ENCODE results near the gene PSMB7.

PSMB7 gene

DNA sequence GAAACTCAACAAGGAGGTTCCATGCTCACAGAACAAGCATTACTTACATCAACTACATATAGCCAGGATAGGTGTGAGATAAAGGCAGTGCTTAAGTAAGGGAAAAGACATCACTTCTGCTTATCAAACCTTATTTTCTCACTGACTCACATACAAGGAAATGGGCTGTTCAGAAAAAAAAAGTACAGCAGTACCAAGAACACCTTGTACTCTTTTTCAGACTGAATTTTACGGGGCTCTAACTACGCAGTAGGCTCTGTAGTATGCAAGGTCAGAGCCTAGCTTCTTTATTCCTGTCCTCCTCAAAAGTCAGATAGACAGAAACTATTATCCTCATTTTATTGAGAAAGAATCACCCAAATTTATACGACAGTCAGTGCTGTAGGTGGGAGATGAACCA lies 5.8 kb downstream of the PSMB7 start:
- FAIRE-seq, result no peak

GRCh38 chr9:124403246-124403645 lies 12.0 kb downstream of the PSMB7 start:
- FAIRE-seq, result no peak

DNA sequence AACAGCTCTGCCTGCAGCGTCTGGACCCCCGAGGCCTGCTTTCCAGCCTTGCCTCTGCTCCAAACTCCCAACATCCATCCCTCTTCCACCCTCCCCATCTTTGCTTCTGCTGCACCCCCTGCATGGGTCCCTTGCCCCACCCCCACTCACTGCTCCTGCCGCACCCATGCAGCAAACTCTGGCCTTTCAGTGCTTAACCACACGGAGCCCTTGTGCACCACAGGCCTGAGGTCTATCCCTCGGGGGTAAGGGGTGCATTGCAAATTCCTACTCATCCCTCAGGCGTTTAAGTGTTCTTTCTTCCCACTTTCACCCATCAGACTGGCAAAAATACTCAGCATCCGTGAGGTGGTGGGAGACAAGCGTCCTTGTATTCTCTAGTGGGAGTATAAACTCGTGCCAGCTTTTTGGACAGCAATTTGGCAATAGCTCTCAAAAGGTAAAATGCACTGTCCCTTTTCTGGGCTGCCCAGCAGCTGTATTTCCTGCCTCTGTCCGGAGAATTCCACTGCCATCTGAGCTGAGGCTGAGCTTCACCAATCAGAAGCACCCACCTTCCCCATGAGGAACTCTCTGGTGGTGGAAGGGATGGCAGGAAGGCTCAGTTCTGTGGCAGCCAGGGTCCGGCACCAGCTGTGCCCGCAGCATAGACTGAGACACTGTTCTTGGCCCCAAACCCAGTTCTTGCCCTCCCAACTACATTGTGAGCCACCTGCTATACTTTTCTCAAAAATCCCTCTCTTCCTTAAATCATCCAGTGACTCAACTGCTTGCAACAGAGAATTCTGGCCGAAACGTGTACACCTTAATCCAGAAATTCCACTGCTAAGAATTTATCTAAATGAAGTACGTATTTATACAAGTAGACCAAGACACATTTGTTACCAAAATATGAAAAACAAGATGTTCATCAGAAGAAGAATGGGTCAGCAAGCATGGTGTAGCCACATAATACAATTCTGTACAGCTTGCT lies 15.0 kb downstream of the PSMB7 start:
- no peak for FAIRE-seq

DNA sequence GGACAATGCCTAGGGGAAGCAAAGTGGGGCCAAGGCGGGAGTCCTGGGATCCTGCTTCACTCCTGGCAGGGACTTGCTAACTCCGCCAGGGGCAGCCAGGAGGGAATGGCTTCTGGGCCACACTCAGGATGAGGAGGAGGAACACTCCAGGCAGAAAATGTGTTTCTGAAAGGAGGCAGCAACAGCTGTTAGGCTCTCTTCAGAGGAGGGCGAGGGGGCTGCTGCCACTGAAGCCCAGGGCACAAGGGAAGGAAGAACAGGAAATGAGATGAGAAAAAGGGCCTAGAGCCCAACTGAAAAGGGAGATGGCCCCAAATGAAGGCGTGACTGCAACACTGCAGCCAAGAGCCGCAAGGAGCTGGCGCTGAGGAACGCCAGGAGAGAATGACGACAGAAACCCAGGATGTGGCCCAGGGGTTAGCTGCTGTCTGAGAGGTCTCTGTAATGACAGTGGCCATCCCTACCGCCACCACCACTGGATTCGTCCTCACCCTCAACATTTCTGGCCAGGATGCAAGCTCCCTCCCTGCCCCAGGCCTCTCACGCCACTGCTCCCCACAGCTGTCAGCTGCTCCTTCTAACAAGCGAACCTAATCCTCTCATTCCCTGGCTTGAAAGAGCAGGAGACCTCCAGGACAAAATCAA lies 15.8 kb downstream of the PSMB7 start:
- no peak for FAIRE-seq

DNA sequence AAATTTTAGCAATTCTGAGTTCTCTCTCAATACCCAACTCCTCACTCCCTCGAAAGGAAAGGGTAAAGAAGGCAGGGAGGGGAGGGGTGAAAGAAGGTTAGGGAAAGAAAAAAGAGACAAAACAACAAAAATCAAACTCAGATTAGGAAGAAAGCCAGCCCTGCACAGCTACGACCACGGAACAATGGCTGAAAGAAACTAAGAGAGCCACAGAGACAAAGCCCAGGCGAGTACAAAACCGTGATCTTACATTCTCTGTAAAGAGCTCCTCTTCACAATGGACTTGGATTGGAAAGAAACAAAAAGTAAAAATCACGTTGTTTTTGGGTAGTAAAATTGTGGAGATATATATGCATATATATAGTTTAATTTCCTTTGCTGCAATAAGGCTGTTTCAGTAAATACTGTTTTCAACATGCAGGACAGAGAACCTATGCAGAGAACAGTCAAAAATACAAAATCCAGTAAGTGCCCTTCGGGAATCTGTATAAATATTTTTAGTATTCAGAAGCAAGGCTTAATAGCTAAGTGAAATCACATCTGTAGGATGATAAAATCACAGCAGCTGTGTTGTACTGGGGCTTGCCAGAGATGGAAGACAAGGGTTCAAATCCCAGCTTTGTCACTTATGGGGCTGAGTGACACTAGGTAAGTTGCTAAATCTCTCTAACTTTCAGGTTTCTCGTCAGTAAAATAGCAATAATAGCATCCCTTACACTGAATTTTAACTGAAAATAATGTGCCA lies 16.9 kb downstream of the PSMB7 start:
- FAIRE-seq, result no peak

GRCh38 chr9:124395826-124396225 lies 19.4 kb downstream of the PSMB7 start:
- no peak for FAIRE-seq

DNA sequence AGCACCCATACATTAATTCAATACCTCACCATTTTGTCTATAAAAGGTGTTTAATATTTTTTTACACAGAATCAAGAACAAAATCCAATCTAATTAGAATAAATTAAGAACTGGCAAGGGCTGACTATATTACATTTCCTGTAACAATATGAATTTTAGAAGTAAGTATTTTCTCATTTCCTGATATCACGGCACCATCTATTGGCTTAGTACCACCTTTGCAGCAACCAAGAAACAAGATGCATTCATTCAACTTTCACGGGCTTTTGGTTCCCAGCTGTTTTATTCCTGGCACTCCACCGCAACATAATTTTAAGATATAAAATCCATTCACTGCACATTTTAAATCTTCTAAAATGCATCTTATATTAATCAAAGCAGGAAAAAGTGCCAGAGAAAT lies 20.6 kb downstream of the PSMB7 start:
- FAIRE-seq, result no peak

- FAIRE-seq, result no peak
These were observed 21.1 kb downstream of the PSMB7 start for GRCh38 chr9:124394167-124394566.

- no peak for FAIRE-seq
These were observed 22.3 kb downstream of the PSMB7 start for GRCh38 chr9:124392871-124393460.

- no peak for FAIRE-seq
These were observed 22.9 kb downstream of the PSMB7 start for GRCh38 chr9:124392254-124392870.

GRCh38 chr9:124390794-124391658 lies 24.2 kb downstream of the PSMB7 start:
- no peak for FAIRE-seq

GRCh38 chr9:124389146-124389939 lies 25.9 kb downstream of the PSMB7 start:
- no peak for FAIRE-seq

DNA sequence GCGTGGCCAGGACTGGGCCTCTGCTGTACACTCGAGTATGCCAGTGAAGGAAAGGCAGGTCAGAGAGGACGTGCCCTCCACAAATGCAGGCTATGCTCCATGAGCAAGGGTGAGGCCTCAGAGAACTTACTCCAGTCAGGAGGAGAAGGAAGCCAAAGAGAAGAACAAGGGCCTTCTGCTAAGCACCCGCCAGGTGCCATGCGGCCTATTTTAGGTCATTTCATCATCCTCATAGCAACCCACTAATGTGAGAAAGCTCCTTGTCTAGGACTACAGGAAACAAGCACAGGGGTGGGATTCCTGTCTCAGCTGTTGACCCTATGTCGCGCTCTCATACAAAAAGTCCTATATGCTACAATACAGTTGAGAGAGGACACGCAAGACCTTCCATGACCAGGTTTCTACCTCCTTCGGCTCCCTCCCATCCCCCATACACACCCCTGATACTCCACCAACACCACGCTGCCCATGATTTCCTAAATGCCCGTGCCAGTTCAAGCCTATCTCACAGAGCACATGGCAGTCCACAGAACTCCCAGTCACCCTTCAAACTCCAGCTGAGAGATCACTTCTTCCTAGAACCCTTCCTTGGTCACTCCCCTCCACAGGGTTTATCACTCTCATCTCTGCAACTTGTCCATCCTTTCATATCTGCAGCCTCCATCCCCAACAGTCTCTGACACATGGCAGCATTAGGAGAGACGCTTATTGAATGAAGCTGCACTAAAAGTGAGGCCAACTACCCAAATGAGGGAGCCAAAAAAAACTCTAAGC lies 26.8 kb downstream of the PSMB7 start:
- no peak for FAIRE-seq

DNA sequence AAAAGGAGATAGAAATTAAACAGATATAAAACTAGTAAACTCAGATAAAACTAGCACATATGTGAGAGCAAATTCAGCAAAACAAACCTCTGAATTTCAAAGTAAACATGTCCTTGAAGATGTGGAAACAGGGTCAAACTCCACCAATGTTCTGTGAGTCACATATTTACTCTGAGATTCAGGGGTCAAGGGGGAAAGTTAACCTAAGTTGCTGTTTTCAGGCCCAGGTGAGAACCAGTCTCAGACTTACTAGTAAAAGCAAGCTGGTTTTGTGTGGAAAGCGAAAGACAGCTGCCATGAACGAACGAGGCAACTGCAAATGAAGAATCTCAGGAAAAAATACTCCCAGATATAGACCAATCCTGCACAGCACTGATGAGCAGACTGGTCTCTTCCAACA lies 29.0 kb downstream of the PSMB7 start:
- FAIRE-seq, result no peak

GRCh38 chr9:124385623-124386022 lies 29.6 kb downstream of the PSMB7 start:
- FAIRE-seq, result no peak

DNA sequence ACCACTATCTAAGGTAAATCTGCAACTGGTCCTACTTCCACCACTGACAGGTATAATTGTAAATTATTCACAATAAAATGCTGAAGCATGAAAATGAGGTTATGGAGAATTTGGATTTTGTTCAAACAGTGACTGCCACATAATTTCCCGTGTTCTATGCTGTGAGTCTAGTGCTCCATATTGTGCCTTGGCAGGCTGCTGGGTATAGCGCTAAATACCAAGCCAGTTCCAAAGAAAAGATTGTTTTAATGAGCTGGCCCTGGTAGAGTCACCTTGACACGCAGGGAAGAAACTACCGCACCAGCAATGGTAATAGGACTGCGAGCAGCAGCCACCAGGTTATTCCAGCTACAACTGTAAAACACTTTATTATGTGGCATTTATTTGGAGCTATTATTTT lies 30.4 kb downstream of the PSMB7 start:
- FAIRE-seq, result no peak

- FAIRE-seq, result no peak
These were observed 31.0 kb downstream of the PSMB7 start for GRCh38 chr9:124384210-124384609.

DNA sequence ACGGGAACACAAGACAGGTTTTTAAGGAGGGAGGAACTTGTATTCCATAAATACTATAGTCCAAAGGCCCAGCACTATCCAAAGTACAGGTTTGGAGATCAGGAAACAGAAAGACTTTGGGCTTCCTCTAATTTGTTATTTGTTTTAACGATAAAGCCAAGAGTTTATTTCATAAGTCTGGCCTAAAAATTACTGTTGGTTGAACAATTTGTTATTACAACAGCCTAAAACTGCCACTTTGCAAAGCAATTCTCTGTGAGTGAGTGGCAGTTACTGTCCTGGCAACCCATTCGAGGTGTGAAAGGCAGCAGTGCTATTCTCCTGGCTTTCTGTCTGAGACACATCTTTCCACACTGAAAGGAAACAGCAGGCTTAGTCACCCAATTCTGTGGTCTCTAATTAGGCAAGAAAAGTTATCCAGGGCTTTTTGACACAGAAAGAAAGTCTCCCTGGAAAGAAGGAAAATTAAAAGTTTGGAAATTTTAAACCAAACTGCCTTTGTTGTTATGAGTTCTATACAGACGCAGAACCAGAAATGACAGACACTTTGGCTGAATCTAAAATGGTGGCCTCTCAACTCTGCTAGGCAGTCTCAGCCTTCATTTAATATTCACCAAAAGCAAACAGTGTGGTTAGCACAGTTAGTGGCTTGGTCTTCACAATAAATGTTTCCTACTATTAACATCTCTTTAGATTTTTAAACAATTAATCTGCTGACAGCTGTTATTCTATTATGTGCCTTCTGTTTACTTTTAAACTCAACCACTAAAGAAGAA lies 33.9 kb downstream of the PSMB7 start:
- no peak for FAIRE-seq
